ENCODE results near the gene PPP1R14C. TPM values are rescaled to one million over a fixed set of nuclear protein-coding genes. Genes with fewer than 3 reads are reported as not detected.

PPP1R14C gene
- total RNA-seq, 1 donor = 2.1 TPM

DNA sequence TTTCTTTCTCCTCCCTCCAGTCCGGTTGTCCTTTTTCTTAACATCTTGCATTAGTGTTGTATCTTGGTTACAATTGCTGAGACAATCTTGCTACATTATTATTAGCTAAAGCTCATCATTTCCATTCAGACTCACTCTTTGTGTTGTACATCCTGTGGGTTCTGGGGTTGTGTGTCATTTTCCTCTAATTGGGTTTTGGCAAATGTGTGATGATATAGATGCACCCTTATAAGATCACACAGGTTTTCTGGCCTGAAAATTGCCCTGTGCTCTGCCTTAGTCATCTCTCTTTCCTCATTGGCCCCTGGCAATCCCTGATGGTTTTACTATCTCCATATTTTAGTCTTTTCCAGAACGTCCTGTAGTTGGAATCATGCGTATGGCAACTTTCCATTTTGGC lies 60.1 kb downstream of the PPP1R14C start:
- no peak overlapping the region for H3K4me3 ChIP-seq (ENCODE audit: low read depth, low read length)
- DNase-seq (ENCODE audit: low read depth) = peak; percentile 4
- TF ChIP-seq CTCF (IDR thresholded peaks at IDR 0.05; ENCODE audit: insufficient read depth, low read length) = no peak

GRCh38 chr6:150203378-150203777 lies 60.5 kb downstream of the PPP1R14C start:
- no peak for TF ChIP-seq CTCF (IDR thresholded peaks at IDR 0.05; ENCODE audit: insufficient read depth, low read length)
- DNase-seq (ENCODE audit: low read depth) = no peak

GRCh38 chr6:150203871-150204545 lies 61.2 kb downstream of the PPP1R14C start:
- no peak for DNase-seq (ENCODE audit: low read depth)
- no peak for TF ChIP-seq CTCF (IDR thresholded peaks at IDR 0.05; ENCODE audit: insufficient read depth, low read length)
- H3K4me3 ChIP-seq (ENCODE audit: low read depth, low read length) = no peak overlapping the region

More at GRCh38 chr6:150203378-150203777, 60.5 kb downstream of the PPP1R14C start:
- H3K4me3 ChIP-seq (ENCODE audit: low read depth, low read length) = no peak overlapping the region

DNA sequence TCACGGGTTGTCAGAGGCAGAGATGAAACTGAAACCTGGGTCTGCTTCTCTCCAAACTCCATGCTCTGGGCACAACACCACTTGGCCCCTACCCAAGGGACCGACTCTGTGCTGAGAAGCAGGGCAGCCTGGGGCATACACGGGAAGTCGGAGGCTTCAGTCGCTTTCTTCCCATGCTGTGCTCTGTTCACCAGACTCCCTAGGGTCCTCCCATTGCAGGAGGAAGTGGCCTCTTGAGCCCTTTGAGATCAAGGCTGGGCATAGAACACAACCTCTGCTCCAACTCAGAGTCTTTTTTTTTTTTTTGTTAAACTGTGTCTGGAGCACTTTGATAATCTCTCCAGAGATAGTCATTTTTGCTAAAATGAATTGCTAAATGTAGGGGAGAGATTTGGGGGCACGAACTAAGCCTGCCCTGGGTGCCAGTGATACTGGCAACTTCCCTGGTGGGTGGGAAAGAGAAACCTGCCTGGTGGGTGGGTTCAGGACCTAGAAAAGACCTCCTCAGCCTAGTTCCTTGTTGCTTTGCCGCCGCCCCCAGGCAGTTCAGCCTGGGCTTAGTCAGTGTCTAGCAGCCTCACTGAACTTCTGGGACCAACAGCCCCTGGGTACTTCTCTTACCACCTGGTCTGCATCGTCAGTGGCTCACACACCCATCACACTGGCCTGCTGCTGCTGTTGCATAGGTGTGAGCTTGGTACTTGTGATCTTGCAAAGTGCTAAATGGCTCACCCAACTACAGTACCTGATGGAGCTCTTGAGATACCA lies 62.0 kb downstream of the PPP1R14C start:
- H3K4me3 ChIP-seq (ENCODE audit: low read depth, low read length) = no peak overlapping the region
- no peak for TF ChIP-seq CTCF (IDR thresholded peaks at IDR 0.05; ENCODE audit: insufficient read depth, low read length)

GRCh38 chr6:150207931-150208570 lies 65.2 kb downstream of the PPP1R14C start:
- H3K4me3 ChIP-seq (ENCODE audit: low read depth, low read length) = no peak overlapping the region
- TF ChIP-seq CTCF (IDR thresholded peaks at IDR 0.05; ENCODE audit: insufficient read depth, low read length) = no peak
- DNase-seq (ENCODE audit: low read depth) = no peak

More for the DNA sequence above, 62.0 kb downstream of the PPP1R14C start:
- DNase-seq (ENCODE audit: low read depth) = no peak

- H3K4me3 ChIP-seq (ENCODE audit: low read depth, low read length) = no peak overlapping the region
- DNase-seq (ENCODE audit: low read depth) = no peak
- no peak for TF ChIP-seq CTCF (IDR thresholded peaks at IDR 0.05; ENCODE audit: insufficient read depth, low read length)
Measured at GRCh38 chr6:150208611-150209352, 65.9 kb downstream of the PPP1R14C start.

Measured in fibroblast of the aortic adventitia (primary cell).